Hindlimb muscle (tissue), 1 donor: ENCODE results near the gene ZNF275. TPM values are rescaled to one million over a fixed set of nuclear protein-coding genes. Genes with fewer than 3 reads are reported as not detected.
"Not testable (repeated sequence)": the region's sequence is repeated elsewhere in the genome, so short reads cannot be mapped to it uniquely, and the experiment has no call there.

Experiments used
- DNase-seq: peaks from one replicate; pipeline ENCODE4 v3.0.0-alpha.2; 2013
- polyA plus RNA-seq: library from polyadenylated mRNA; unstranded; fragments of 120-200 nt; gene quantifications from one replicate; pipeline ENCODE4 v1.2.1, GENCODE V29; 2013; ENCODE audit not compliant: insufficient read length

Gene ZNF275
- polyA plus RNA-seq, 1 donor = 7.9 TPM

DNA sequence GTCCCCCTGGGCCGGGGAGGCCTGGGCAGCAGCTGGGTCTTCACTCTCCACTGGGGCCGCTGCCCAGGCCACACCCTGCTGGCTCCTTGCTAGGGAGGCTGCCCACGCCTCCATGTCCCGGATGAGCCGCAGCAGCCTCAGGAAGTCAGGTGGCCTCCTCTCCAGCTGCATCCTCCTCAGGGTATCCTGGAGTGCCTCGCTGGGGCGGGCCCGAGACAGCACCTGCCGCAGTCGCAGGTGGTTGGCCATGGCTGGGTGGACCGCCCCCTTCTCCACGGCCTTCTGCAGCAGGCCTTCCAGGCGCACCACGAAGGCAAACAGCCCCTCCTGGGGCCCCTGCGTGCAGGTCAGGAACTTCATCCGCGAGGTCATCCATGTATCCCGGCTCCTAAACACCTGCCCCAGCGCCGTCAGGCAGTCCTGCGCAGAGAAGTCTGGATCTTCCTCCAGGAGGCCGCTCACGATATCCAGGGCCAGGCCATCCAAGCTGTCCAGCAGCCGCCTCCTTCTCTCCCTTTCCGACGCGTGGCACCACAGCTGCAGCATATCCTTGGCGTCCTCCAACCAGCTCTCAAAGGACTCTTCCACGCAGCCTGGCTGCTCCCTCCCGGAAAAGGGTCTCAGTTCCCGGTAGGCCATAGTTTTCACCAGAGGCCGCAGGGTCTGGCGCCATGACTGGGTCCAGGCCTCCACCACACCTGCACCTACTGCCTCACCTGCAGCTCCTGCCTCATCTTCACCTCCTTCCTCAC lies 14.5 kb upstream of the ZNF275 start:
- DNase-seq = no peak

DNA sequence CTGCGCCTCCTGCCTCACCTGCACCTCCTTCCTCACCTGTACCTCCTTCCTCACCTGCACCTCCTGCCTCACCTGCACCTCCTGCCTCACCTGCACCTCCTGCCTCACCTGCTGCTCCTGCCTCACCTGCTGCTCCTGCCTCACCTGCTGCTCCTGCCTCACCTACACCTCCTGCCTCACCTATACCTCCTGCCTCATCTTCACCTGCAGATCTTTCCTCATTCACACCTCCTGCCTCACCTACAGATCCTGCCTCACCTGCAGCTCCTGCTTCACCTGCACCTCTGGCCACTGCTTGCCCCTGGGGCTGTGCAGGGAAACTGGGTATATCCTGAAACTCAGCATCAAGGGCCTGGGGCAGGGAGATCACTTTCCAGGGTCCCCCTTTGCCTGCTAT lies 13.9 kb upstream of the ZNF275 start:
- not testable (repeated sequence) for DNase-seq

DNA sequence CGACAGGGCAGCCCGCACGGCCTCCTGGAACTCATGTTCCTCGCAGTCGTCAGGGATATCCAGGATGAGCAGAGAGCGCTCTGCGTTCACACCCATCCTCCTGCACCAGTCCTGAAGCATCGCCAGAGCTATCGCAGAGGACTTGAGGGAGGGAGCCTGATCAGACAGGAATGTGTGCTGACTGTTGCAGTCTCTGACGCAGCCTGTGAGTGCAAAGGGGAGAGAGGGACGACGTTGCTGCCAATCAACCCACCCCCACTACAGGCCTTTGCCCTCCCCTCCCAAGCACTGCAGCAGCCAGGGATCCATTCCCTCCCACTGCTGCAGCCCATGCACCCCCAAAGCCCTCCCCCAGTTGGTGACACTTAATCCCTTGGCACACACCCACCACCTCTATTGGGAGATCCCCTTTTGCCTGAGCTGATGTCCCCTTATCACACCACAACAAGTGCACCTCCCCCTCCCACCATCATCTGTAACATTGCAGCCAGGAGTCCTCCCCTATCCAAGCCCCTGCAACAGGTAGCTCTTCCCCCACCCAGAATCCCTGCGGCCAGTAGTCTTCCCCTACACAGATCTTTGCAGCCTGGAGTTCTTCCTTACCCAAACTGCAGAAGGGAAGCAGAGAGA lies 13.3 kb upstream of the ZNF275 start:
- no peak for DNase-seq

- no peak for DNase-seq
These were observed 12.4 kb upstream of the ZNF275 start, which contains the start of gene PNMA6F for GRCh38 chrX:153321381-153322124. TSS of gene PNMA6F (minus strand) at chrX:153321767. CDS start at chrX:153320674, 1,093 bp downstream.

- DNase-seq = no peak
These were observed 6.4 kb upstream of the ZNF275 start for GRCh38 chrX:153327561-153327960.

DNA sequence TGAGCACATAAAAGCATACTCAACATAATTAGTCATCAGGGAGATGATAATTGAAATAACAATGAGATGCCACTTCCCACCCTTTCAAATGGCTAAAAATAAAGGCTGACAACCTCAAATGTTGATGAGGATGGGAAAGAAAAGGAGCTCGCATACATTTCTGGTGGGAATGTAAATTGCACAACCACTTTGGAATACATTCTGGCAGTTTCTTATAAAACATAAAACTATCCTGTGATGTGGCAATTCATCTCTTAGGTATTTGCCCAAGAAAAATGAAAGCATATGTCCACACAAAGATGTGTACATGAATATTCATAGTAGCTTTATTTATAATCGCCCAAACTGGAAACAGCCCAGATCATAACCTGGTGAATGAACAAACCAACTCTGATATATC lies 687 bp upstream of the ZNF275 start:
- no peak for DNase-seq

DNA sequence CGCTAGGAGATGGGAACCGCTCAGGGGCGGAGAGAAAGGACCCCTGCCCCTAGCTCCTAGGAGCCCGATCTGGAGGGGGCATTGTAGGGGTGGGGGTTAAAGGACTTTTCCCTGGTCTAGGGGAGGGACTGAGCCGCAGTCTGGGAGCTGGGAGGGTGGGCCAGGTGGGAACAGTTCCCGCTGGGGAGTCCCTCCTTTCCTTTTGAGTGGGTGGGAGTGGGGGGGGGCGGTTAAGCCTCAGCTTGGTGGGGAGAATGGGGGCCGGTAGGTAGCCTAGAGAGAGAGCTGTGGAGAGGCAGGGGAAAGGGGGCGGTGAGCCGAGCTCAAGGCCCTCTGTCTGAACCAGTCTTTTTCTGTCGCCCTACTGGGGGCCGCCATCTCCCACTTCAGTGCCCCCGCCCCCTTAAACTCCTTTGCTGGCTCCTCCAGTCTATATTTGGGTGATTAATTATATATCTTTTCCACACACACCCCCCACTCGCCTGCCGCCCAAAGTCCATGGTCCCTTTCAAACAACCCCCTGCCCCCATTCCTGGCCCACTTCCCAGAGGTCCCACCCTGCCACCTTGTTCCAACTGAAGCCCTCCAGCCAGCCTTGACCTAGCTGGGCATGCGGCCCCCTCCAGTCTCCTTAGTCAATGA lies 822 bp downstream of the ZNF275 start:
- no peak for DNase-seq

- DNase-seq = no peak
These were observed 2.4 kb downstream of the ZNF275 start for GRCh38 chrX:153336121-153336894.

DNA sequence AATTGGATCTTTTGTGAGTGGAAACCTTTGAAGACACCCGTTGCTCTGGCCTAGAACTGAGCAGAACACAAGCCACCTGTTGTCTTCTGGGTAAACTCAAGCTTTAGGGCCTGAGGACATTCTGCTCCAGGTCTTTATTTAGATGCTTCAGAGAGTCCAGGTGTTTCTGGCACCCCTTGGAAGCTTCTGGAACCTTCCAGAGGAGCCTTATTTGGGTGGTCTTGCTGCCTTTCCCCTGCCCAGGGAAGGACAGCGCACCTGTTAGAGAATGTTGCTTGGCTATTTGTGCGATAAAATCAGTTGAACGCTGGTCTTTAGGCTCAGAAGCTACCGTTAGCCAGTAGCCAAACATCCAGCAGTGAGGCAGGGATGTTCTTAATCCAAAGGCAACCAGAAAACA lies 3.0 kb downstream of the ZNF275 start:
- DNase-seq = no peak

- no peak for DNase-seq
These were observed 4.9 kb downstream of the ZNF275 start for GRCh38 chrX:153338836-153339235.

GRCh38 chrX:153339662-153340061 lies 5.7 kb downstream of the ZNF275 start:
- DNase-seq = no peak

- DNase-seq = no peak
These were observed 6.2 kb downstream of the ZNF275 start for GRCh38 chrX:153340111-153340510.

- DNase-seq = peak; percentile 15
These were observed 9.0 kb downstream of the ZNF275 start for GRCh38 chrX:153342762-153343558.

GRCh38 chrX:153343674-153344073 lies 9.7 kb downstream of the ZNF275 start:
- DNase-seq = no peak

DNA sequence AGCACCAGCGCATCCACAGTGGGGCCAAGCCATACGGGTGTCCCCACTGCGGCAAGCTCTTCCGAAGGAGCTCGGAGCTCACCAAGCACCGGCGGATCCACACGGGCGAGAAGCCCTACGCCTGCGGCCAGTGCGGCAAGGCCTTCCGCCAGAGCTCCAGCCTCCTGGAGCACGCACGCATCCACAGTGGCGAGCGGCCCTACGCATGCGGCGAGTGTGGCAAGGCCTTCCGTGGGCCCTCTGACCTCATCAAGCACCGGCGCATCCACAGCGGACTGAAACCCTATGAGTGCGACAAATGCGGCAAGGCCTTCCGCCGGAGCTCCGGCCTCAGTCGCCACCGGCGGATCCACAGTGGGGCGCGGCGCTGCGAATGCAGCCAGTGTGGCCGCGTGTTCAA lies 13.6 kb downstream of the ZNF275 start:
- DNase-seq = no peak

DNA sequence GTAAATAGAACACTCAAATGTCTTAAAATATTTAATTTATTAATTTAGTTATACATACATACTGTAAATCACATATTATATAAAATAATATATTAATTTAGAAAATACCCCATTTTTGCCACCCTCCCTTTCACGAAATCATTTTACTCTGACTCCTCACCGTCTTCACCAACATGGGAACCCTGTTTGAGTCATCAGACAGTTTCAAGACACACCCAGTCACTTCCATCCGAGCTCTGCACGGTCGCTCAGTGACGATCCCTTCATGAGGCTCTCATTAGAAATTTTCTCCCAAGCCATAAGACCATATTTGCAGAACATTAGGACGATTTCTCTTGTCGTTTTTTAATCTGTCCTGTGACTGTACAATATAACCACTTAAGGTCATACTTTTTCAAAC lies 14.5 kb downstream of the ZNF275 start:
- no peak for DNase-seq

- no peak for DNase-seq
These were observed 16.0 kb downstream of the ZNF275 start for GRCh38 chrX:153349952-153350351.

GRCh38 chrX:153351981-153352380 lies 18.0 kb downstream of the ZNF275 start:
- DNase-seq = no peak

DNA sequence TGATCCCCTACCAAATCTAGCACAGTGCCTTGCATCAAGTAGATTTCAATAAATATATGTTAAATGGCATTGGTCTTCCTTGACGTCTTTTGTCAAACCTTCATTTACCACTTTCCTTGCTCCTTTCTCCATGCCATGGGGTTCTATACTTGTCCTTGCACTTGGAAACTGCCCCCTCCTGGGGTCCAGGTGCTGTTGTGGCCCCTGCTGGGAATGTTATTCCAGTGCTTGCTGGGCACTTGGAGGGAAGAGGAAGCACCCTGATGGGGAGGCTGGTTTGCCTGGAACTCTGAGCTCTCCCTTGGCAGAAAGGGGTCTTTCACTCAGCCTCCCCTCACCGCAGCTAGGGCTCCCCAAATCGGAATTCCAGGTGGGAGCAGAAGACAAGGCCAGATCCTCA lies 18.9 kb downstream of the ZNF275 start:
- DNase-seq = no peak

GRCh38 chrX:153353416-153353815 lies 19.5 kb downstream of the ZNF275 start:
- no peak for DNase-seq

DNA sequence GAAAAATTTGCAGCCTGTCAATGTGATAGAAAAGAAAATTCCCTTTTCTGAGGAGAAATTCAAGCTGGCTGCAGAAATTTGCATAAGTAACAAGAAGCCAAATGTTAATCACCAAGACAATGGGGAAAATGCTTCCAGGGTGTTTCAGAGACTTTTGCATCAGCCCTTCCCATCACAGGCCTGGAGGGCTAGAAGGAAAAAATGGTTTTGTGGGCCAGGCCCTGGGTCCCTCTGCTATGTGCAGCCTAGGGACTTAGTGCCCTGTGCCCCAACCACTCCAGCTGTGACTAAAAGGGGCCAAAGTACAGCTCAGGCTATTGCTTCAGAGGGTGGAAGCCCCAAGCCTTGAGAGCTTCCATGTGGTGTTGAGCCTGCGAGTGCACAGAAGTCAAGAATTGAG lies 23.9 kb downstream of the ZNF275 start:
- no peak for DNase-seq
